ENCODE data around the gene OR10A7. TPM values are rescaled to one million over a fixed set of nuclear protein-coding genes. Genes with fewer than 3 reads are reported as not detected.
A peak's percentile ranks its signal among the peaks of the same experiment; 100 is the strongest.
"Not testable (repeated sequence)": the region's sequence is repeated elsewhere in the genome, so short reads cannot be mapped to it uniquely, and the experiment has no call there.

The OR10A7 gene, protein sequence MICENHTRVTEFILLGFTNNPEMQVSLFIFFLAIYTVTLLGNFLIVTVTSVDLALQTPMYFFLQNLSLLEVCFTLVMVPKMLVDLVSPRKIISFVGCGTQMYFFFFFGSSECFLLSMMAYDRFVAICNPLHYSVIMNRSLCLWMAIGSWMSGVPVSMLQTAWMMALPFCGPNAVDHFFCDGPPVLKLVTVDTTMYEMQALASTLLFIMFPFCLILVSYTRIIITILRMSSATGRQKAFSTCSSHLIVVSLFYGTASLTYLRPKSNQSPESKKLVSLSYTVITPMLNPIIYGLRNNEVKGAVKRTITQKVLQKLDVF
- not detected for total RNA-seq
- long read RNA-seq = 0 reads

GRCh38 chr12:55220725-55221124, at the start of gene OR10A7:
OR10A7 (plus strand) TSS chr12:55221025; CDS start chr12:55221025, 0 bp downstream.
- no peak for ATAC-seq (ENCODE audit: poor library complexity)
- intact Hi-C loops (cut with DNase I) = no loop called here

DNA sequence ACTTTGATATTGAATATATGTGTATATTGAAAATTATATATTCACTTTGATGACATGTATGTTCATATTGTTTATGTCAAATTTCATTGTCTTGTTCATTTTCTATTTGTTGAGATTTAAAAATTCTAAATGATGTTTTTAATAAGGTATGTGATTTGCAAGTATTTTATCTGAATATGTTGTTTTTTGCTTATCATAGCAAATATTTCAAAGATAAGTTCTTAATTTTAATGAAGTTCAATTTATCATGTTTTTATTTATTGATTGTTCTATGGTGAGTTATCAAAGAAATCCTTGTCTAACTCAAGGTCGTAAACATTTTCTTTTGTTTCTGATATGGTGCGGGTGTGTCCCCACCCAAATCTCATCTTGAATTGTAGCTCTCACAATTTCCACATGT, 49.4 kb upstream of the OR10A7 start:
- intact Hi-C loops (cut with DNase I) = no loop called here
- ATAC-seq (ENCODE audit: poor library complexity) (no peak), DNase-seq (no peak)

More at GRCh38 chr12:55220725-55221124, at the start of gene OR10A7:
- no peak for DNase-seq

GRCh38 chr12:55171846-55172245, 49.0 kb upstream of the OR10A7 start:
- ATAC-seq (ENCODE audit: poor library complexity); intact Hi-C loops (cut with DNase I); DNase-seq: not testable (repeated sequence)

DNA sequence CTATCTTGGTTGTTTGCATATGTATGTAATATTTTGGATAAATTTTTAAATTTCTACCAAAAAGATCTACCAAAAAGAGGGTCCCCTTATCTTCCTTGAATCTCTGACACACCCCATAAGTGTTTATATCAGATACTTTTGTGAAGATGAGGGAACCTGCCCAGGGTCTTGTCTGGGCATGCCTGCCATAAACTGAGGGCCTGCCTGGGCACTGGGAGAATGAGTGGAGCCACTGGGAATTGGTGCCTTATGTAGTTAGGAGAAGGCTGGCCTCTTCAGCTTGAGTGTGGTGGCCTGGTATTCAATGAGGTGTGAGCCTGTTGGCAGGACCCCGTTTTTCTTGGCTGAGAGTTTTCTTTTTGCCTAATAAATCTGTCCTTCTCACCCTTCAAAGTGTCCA, 48.1 kb upstream of the OR10A7 start:
- no peak for ATAC-seq (ENCODE audit: poor library complexity)
- no peak for DNase-seq

DNA sequence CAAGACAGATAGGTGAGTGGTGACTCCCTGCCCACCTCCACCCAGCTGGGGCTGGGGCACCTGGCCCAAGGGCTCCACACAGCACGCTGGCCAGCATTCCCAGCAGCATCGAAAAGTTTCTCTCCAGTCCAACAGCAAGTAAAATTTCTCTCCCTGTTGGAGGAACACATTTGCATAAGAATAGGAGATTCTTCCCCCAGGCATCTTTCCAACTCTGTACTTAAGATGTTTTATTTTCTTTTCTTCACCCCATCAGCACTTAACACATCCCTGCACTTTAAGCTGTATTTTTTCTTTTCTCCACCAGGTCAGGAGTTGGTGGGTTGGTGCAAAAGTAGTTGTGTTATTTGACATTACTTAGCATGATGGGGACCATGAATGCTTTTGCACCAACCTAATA, 47.4 kb upstream of the OR10A7 start:
- intact Hi-C loops (cut with DNase I) = no loop called here
- no peak for ATAC-seq (ENCODE audit: poor library complexity)
- DNase-seq = no peak

More for the DNA sequence above, 48.1 kb upstream of the OR10A7 start:
- intact Hi-C loops (cut with DNase I) = no loop called here

DNA sequence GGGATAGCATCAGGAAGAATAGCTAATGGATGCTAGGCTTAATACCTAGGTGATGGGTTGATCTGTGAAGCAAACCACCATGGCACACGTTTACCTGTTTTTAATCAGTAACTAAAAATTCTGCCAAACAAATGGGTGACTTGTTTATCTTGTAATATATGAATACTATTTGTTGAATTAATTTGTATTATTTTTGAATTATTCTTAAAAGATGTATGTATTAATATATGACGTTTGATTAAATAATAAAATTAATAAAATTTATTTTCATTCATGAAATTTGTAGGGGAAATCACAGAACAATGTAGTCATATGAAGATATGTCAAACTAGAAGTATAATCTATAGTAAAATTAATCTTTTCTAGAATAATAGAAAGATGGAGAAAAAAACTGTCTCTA, 32.3 kb upstream of the OR10A7 start:
- intact Hi-C loops (cut with DNase I) = loop anchor here (5.0 kb wide), 1 partner anchor 429 kb away; no protein-coding TSS in a partner anchor
- no peak for ATAC-seq (ENCODE audit: poor library complexity)
- no peak for DNase-seq

- ATAC-seq (ENCODE audit: poor library complexity) (peak; percentile 77), DNase-seq (no peak)
- intact Hi-C loops (cut with DNase I) = loop anchor here (5.0 kb wide), 1 partner anchor 428 kb away; no protein-coding TSS in a partner anchor
Measured at GRCh38 chr12:55188974-55189556, 31.8 kb upstream of the OR10A7 start.

DNA sequence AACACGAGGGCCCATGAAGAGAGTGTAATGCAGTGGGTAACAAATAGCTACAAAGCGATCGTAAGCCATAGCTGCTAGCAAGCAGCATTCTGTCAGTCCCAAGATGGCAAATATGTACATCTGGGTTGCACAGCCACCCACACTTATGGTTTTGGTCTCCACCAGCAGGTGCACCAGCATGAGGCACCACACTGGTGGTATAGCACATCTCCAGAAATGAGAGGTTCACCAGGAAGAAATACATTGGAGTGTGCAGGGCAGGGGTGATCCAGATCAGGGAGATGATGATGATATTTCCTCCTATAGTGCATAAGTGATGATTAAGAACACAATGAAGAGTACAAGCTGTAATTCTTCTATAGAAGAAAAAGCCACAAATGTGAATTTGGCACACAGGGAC, 26.4 kb upstream of the OR10A7 start:
- DNase-seq = no peak
- intact Hi-C loops (cut with DNase I) = no loop called here
- no peak for ATAC-seq (ENCODE audit: poor library complexity)

- ATAC-seq (ENCODE audit: poor library complexity) (no peak), DNase-seq (no peak)
- intact Hi-C loops (cut with DNase I) = no loop called here
Measured at GRCh38 chr12:55226523-55226922, 5.7 kb downstream of the OR10A7 start.

GRCh38 chr12:55227643-55228042, 6.8 kb downstream of the OR10A7 start:
- intact Hi-C loops (cut with DNase I) = no loop called here
- ATAC-seq (ENCODE audit: poor library complexity) (no peak), DNase-seq (no peak)

GRCh38 chr12:55244309-55244708, 23.5 kb downstream of the OR10A7 start, which contains the start of gene OR6C74:
OR6C74 (plus strand) TSS chr12:55244609; CDS start chr12:55247288, 2,679 bp downstream.
- ATAC-seq (ENCODE audit: poor library complexity) = no peak
- intact Hi-C loops (cut with DNase I) = no loop called here

GRCh38 chr12:55246159-55246558, 25.3 kb downstream of the OR10A7 start:
- ATAC-seq (ENCODE audit: poor library complexity) = no peak
- intact Hi-C loops (cut with DNase I) = no loop called here
- no peak for DNase-seq

More at GRCh38 chr12:55244309-55244708, 23.5 kb downstream of the OR10A7 start, which contains the start of gene OR6C74:
- no peak for DNase-seq

DNA sequence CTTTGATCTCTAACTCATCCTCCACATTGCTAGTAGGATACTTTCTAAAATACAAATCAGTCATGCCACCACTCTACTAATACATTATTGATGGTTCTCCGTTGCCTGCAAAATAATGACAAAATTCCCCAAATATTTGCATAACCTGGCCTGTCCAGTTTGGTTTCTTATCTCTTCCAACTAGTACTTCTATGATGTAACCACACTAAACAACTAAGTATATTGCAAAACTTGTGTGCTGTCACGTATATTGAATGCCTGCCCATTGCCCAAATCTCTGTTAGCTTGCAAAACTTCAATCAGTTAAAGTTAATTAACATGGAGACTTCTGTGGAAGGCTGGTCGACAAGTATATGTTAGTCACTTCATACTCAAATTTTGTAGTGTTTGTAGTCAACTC, 30.1 kb downstream of the OR10A7 start:
- intact Hi-C loops (cut with DNase I) = no loop called here

GRCh38 chr12:55253281-55253680, 32.5 kb downstream of the OR10A7 start:
- DNase-seq (no peak), ATAC-seq (ENCODE audit: poor library complexity) (no peak)
- intact Hi-C loops (cut with DNase I) = no loop called here

More for the DNA sequence above, 30.1 kb downstream of the OR10A7 start:
- DNase-seq (no peak), ATAC-seq (ENCODE audit: poor library complexity) (no peak)

DNA sequence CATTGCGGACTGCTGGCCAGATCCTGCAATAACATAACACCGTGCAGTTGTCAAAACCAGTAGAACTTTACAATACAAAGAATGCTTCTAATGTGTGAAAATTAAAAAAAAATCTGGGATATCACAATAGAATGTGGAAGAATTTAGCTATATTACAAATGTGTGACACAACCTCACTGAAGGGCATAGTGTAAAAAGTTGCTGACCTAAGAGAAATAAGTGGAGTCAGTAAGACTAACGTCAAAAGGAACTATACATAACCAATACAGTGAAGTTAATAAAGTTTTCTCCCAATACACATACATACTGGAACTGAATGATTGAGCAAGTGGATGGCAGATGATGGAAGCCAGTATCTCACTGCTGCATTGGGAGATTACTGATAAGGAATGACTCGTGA, 36.0 kb downstream of the OR10A7 start:
- ATAC-seq (ENCODE audit: poor library complexity) = no peak
- DNase-seq = no peak
- intact Hi-C loops (cut with DNase I) = no loop called here

- DNase-seq = no peak
- no peak for ATAC-seq (ENCODE audit: poor library complexity)
- intact Hi-C loops (cut with DNase I) = no loop called here
Measured at GRCh38 chr12:55258303-55258702, 37.5 kb downstream of the OR10A7 start.
